HG03066 (cell line): ENCODE measurements around the gene MAOB.
"Not testable (repeated sequence)": the region's sequence is repeated elsewhere in the genome, so short reads cannot be mapped to it uniquely, and the experiment has no call there.

Source experiments
- ATAC-seq: cut with Tn5 transposase; IDR thresholded peaks from one replicate; pipeline ENCODE4 v1.9.1; 2021; ENCODE audit warnings: low read depth; ENCODE audit not compliant: unreplicated experiment

The MAOB gene

DNA sequence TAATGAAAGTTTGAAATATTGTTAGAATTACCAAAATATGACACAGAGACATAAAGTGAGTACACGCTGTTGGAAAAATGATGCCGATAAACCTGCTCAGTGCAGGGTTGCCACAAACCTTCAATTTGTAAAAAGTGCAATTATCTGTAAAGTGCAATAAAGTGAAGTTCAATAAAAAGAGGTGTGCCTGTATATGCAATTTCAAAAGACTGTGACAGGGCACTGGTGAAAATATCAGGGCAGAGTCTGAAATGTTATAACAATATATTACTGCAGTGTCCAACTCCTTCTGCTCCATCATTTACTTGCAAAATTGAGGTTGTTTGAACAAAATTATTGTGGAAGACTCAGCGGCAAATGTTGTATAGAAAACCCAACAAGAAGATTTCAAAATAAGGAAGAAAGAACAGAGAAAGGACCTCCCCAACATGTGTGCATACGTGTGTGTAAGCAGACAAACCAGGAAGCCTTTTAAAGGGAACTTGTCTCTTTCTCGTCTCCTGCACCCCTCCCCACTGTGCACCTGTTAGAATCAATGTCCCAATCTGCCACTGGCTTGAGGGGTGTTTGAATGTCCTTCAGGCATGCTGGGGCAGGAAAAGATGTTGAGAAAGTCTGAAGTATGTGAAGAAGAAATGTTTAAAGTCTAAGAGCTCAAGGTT lies 96.2 kb downstream of the MAOB start:
- ATAC-seq: no peak

DNA sequence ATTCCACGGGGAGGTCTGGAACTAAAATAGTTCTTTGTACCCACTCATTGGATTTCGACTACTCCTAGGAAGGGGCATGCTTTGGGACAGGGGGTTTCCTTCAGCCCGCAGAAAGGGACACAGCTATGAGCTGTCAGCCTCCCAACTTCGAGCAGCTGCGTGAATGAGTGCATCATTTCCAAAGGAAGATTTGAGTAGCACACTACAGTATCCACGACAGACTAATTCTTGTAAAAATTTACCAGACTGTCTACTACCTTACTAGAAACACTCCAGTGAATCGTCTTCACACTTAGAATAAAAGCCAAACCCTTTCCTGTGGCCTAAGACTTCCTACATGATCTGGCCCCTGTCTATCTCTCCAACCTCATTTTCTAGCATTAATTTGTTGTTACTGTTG lies 124.2 kb downstream of the MAOB start:
- no peak for ATAC-seq

DNA sequence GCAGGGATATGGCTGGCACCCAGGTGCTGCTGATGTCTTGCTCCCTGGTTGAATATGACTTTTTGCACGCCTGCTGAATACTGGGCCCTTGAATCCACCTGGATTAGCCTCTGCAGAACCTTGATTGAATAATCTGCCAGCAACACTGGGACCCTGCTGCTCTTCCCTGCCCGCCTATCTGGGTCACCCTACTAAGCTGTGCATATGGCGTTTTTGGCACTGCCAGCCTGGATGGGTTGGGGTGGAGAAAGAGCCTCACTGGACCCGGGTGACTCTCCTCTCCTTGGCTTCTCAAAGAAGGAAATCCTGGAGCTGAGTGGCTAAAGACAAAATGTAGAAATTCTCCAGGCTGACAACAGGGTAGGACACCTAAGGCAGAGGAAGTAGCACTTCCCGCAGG lies 126.2 kb downstream of the MAOB start:
- no peak for ATAC-seq

DNA sequence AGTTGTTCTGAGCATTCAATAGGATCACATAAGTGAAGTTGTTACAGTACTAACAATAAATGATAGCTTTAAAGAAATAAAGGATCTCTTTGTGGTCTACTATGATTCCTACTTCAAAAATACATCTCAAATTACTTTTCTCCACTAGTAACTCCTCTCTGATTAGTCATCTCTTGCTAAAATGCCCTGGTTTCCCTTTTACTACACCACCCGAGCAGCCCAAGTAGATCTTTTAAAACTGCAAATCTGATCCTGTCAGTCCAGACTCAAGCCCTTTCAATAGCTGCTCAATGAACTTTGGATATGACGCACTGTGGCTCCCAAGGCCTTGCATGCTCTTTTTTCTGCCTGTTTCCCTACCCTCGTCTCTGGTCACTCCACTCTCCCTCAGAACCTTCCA lies 128.6 kb downstream of the MAOB start:
- no peak for ATAC-seq

GRCh38 chrX:43750248-43750676 lies 132.0 kb downstream of the MAOB start:
- no peak for ATAC-seq

DNA sequence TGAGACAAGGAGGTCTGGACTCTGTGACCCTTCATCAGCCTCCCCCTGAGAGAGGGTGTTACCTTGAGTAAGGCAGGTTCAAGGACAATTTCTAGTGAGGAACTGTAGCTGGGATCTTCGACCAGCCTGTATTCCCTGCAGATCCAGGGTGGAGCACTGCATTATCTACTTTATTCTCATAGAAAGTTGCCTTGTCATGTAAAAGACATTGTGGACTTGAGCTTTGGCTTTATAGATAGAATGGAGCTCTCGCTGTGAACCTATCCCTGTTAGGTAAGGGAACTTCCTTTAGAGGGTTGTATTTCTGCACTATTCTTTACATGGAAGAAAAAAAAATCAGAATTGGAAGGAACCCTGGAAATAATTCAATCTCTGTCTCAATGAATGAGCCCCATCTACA lies 134.8 kb downstream of the MAOB start:
- ATAC-seq: no peak

DNA sequence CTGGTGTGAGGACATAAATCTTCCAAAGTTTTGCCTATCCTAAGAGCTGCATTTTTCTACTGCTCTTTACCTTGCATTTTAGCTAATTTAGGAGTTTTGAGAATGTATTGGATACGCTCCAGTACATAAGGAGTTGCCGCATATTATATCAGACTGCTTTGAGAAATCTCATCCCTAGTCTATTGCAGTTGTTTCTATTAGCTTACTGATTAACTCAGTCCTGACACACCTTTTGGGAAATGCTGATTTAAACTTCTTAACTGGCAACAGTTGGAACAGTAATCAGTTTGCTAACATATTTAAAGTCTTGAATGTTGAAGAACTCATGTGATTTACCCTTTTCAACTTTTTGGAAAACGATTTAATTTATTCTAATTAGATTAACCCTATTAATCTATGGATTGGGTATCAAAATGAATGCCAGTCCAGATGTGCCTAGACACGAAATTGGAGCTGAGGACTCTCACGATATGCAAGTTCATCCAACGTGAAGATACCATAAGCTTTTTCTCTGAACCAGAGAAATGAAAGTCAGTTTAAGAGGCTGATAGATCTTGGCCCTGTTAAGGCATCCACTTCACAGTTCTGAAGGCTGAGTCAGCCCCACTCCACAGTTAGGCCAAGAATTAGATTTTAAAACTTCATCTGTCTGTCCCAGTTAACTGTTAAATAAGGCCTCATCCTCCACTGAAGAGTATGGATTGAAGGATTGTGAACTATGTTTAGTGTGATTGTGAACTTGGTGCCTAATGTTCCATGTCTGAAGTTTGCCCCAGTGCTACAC lies 136.1 kb downstream of the MAOB start:
- ATAC-seq: no peak

DNA sequence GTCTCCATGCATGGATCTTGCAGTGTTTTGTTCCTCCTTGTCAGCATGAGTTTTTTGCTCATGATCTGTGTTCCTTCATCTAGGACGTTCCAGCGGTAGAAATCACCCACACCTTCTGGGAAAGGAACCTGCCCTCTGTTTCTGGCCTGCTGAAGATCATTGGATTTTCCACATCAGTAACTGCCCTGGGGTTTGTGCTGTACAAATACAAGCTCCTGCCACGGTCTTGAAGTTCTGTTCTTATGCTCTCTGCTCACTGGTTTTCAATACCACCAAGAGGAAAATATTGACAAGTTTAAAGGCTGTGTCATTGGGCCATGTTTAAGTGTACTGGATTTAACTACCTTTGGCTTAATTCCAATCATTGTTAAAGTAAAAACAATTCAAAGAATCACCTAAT lies 138.0 kb downstream of the MAOB start:
- no peak for ATAC-seq

DNA sequence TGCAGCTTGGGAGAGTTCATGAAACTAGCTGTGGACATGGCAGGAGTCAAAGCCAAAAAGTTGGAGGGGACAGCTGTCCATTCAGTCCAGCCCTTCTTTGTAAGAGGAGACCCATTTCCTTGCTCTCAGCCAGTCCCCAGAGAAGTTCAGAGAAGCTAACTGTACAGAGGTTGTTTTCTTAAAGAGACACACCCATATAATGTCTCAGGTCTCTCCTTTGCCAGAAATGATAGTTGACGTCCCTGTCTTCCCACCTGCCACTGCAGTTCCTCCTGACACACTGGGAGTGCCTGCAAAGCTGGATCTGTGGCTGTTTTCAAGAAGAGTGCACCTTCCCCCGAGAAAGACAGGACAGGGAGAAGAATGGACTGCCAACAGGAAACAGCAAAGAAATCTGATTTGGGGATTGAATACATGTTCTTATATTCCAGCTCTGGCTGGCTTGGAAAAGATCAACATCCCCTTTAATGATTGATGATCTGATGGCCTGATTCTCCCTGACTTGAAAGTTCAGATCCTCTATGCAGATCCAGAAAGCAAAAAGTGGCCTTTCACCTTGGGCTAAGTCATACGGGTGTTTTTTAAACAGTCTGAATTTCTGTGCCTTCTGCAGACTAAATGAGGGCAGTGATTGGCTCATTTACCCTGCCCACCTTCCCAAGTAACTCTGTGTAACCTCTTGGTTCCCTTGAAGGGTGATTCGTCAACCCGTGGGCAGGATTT lies 139.0 kb downstream of the MAOB start:
- ATAC-seq: no peak

DNA sequence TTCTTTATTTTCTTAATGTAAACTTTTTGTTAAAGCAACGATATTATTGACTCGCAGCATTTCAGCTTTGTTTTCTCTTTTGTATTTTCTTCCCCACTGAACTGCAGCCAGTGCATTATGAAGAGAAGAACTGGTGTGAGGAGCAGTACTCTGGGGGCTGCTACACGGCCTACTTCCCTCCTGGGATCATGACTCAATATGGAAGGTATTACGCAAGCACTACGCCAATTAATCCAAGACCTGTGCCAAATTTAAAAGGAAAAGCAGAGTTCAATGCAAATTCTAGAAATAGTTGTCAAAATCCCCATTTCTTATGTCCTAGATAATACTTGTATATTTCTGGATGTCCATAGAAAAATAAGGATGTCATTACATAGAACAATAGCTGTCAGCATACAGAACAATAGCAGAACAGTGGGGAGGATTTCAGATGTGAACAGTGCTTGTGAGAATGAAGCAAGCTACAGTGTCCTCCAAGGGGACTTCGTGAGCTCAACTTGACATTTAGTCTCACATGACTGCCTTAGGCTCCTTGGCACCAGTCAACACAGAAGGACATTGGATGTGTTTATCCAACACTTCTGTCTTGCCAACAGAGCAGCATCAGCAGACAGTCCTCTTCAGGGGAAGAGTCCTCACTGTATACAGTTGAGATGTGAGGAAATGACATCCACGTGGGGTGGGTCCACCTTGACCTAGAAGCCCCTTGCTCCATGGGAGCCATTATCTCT lies 140.2 kb downstream of the MAOB start:
- no peak for ATAC-seq

GRCh38 chrX:43735957-43736356 lies 146.3 kb downstream of the MAOB start:
- no peak for ATAC-seq

DNA sequence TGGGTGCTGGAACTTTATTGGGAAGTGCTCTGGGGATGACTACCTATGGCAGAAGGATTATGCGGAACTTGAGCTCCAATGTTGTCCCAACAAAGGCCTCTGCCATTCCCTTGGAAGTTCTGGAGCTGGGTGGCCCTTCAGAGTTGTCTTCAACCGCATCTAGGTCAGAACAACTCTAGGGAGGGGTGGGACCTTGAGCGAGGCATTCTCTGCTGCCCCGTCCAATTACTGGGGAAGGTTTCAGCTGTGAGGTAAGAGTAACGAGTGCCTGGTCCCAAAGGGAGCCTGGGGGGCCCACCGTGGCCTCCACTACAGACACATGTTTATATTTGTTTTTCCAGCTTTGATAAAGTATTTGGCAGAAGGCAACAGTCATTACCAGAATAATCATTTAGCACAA lies 146.7 kb downstream of the MAOB start:
- ATAC-seq: no peak

GRCh38 chrX:43734444-43734843 lies 147.8 kb downstream of the MAOB start:
- ATAC-seq: no peak

- ATAC-seq: no peak
These were observed 148.6 kb downstream of the MAOB start for GRCh38 chrX:43733699-43734098.

DNA sequence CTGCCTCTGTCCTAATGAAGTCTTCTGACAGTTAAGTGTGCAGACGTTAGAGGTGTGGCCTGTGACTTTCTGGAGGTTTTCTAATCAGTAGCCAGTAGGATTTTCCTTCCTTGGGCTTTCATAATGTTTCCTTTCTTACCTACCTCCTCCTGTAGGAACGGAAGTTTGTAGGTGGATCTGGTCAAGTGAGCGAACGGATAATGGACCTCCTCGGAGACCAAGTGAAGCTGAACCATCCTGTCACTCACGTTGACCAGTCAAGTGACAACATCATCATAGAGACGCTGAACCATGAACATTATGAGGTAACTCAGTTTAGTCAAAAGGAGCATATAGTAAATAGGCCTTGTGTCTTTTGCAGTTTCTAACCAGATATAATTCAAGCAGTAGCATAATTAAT lies 151.2 kb downstream of the MAOB start:
- no peak for ATAC-seq

DNA sequence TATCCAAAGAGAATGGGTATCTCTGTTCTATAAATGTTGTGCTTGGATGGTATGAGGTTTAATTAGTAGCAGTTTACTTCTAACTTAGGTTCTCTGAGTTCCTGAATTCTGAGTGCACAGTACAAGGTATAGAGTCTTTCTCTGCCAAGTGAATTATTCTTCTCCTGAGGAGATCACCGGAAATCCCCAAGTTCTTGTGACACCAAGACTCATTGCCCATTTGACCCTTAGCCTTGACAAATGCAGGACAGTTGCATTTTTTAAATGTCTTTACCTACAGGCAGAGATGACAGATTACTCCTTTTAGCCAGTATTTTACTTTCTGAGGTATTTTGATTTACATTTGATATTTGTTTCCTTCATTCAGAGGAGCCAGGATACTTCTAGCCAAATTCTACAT lies 153.3 kb downstream of the MAOB start:
- no peak for ATAC-seq

- ATAC-seq: no peak
These were observed 154.2 kb downstream of the MAOB start for GRCh38 chrX:43728002-43728401.

DNA sequence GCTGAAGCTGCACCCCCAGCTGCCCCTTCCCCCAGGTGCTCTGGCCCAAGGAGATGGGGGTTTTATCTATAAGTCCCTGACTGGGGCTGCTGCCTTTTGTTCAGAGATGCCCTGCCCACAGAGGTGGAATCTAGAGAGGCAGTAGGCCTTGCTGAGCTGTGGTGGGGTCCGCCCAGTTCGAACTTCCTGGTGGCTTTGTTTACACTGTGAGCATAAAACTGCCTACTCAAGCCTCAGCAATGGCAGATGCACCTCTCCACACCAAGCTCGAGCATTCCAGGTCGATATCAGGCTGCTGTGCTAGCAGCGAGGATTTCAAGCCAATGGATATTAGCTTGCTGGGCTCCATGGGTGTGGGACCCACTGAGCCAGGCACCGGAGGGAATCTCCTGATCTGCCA lies 155.0 kb downstream of the MAOB start:
- ATAC-seq: not testable (repeated sequence)

DNA sequence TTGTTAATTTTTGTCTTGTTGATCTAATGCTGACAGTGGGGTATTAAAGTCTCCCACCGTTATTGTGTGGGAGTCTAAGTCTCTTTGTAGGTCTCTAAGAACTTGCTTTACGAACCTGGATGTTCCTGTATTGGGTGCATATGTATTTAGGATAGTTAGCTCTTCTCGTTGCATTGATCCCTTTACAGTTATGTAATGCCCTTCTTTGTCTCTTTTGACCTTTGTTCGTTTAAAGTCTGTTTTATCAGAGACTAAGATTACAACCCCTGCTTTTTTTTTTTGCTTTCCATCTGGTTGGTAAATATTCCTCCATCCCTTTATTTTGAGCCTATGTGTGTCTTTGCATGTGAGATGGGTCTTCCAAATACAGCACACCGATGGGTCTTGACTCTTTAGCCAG lies 157.0 kb downstream of the MAOB start:
- ATAC-seq: not testable (repeated sequence)

DNA sequence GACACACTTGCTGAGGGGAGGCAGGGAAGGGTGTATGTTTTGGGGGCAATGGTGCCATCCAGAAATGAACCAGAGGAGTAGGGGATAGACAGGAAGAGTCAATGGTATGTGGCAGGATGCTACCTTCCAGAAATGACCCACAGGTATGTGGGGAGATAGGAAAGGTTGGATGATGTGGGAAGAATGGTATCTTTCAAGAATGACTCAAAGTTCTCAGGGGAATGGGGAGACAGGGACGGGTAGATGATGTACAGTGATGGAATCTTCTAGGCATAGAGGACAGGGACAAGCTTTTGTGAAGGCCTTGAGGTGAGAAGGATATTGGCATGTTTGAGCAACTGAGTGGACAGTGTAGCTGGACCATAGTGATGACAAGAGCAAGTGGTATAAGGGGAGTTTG lies 161.3 kb downstream of the MAOB start:
- ATAC-seq: no peak

GRCh38 chrX:43720082-43720481 lies 162.2 kb downstream of the MAOB start:
- no peak for ATAC-seq
